ENCODE results near the gene SLC25A36. TPM values are rescaled to one million over a fixed set of nuclear protein-coding genes. Genes with fewer than 3 reads are reported as not detected.

SLC25A36 gene
- total RNA-seq, 1 experiment from 2014 or later: 76.5 TPM

DNA sequence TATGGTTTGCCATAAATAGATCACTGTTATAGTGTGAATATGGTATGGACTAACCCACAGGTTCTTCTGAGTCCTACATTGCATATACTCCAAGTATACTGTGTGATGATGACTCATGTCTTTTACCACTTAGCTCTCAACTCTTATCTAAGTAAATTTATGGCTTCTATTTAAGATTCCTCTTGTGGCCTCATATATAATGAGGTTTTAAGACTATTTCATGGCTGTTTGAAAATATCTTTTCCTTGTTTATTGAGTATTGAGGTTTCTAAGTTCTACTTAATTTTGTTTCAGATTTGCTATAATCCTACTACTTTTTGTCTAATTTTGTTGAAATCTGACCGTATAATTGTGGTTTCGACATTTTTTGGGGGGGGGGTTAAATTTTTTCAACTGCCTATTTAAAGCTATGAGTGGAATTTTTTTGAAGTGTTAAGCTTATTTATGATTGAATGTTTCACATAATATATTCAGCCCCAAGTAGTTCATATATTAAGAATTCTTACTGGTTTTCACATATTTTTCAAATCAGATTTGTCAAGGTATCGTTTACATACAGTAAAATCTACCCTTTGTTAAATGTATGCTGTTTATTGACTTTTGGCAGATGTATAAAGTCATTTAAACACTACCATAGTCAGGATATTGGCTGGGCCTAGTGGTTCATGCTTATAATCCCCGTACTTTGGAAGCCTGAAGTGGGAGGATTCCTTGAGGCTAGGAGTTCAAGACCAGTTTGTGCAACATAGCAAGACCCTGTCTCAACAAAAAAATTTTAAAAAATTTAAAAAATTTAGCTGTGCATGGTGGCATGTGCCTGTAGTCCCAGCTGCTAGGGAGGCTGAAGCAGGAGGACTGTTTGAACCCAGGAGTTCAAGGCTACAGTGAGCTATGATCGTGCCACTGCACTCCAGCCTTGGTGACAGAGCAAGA lies 11.7 kb downstream of the SLC25A36 start:
- Histone ChIP-seq H3K4me2 (no peak overlapping the region), H3K36me3 (ENCODE audit: low read depth) (peaks cover 6% of the 10 kb centered on the region; the same call in 1 of the 2 replicates), H3K4me3 (no peak overlapping the region), H3K9me3 (ENCODE audit: insufficient read depth, low read depth) (no peaks in the 10 kb centered on the region), H3K4me1 (replicated peaks; ENCODE audit: insufficient read depth) (peaks cover 29% of the 10 kb centered on the region), H3F3A (ENCODE audit: insufficient read depth, low read depth) (no peaks in the 10 kb centered on the region; the same call in none of the 2 replicates), H3K79me2 (ENCODE audit: low read depth) (peaks cover 95% of the 10 kb centered on the region), H3K9me2 (ENCODE audit: insufficient read depth) (no peaks in the 10 kb centered on the region), H2AFZ (no peak overlapping the region), H3K27me3 (ENCODE audit: insufficient read depth, low read depth) (no peaks in the 10 kb centered on the region), H3K27ac (peak overlapping the region; percentile 22), H4K20me1 (ENCODE audit: insufficient read depth) (peaks cover 29% of the 10 kb centered on the region)
- POLR2A ChIA-PET (ENCODE audit: unreplicated experiment): no interaction called here
- intact Hi-C loops (cut with micrococcal nuclease; ENCODE audit: unreplicated experiment): no loop called here
- no TSS peak for BruUV-seq (replicated peaks)
- CTCF ChIA-PET: interaction anchor here (0.6 kb wide), 1 partner anchor 1193 kb away, joined by 14 read pairs; no protein-coding TSS in a partner anchor
- DNase-seq: peak in 1 of 2 experiments; percentile 59
- TF ChIP-seq, protein P1, sequence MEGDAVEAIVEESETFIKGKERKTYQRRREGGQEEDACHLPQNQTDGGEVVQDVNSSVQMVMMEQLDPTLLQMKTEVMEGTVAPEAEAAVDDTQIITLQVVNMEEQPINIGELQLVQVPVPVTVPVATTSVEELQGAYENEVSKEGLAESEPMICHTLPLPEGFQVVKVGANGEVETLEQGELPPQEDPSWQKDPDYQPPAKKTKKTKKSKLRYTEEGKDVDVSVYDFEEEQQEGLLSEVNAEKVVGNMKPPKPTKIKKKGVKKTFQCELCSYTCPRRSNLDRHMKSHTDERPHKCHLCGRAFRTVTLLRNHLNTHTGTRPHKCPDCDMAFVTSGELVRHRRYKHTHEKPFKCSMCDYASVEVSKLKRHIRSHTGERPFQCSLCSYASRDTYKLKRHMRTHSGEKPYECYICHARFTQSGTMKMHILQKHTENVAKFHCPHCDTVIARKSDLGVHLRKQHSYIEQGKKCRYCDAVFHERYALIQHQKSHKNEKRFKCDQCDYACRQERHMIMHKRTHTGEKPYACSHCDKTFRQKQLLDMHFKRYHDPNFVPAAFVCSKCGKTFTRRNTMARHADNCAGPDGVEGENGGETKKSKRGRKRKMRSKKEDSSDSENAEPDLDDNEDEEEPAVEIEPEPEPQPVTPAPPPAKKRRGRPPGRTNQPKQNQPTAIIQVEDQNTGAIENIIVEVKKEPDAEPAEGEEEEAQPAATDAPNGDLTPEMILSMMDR (conservative IDR thresholded peaks at IDR 0.05): no peak
- no peak for TF ChIP-seq EZH2 (IDR thresholded peaks at IDR 0.05; ENCODE audit: low read depth)

DNA sequence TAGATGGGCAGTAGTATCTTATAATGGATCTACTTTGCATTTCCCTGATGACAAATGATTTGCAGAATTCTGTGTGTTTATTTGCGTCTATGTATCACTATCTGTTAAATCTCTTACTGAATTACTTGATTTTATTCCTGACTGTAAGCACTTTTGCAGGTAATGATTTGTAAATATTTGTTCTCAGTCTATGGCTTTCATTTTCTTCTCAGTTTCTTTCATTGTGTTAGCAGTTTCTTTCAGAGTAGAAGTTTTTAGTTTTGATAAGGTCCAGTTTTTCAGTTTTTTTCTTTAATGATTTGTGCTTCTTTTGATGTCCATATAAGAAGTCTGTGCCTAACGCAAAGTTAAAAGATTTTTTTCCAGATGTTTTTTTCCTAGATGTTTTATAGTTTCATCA lies 12.9 kb downstream of the SLC25A36 start:
- Histone ChIP-seq H3K9me2 (ENCODE audit: insufficient read depth) (no peaks in the 10 kb centered on the region), H3K4me1 (replicated peaks; ENCODE audit: insufficient read depth) (peaks cover 29% of the 10 kb centered on the region), H3K79me2 (ENCODE audit: low read depth) (peaks cover 84% of the 10 kb centered on the region), H3K4me2 (no peak overlapping the region), H3K27me3 (ENCODE audit: insufficient read depth, low read depth) (no peaks in the 10 kb centered on the region), H3K27ac (no peak overlapping the region), H3K4me3 (no peak overlapping the region), H3K36me3 (ENCODE audit: low read depth) (peaks cover 6% of the 10 kb centered on the region; the same call in 1 of the 2 replicates), H4K20me1 (ENCODE audit: insufficient read depth) (peaks cover 27% of the 10 kb centered on the region), H3K9me3 (ENCODE audit: insufficient read depth, low read depth) (no peaks in the 10 kb centered on the region), H2AFZ (no peak overlapping the region), H3F3A (ENCODE audit: insufficient read depth, low read depth) (peaks cover 6% of the 10 kb centered on the region)
- BruUV-seq (replicated peaks): no TSS peak
- no peak for DNase-seq
- TF ChIP-seq, protein P1 (conservative IDR thresholded peaks at IDR 0.05): no peak
- CTCF ChIA-PET: no interaction called here
- POLR2A ChIA-PET (ENCODE audit: unreplicated experiment): no interaction called here
- intact Hi-C loops (cut with micrococcal nuclease; ENCODE audit: unreplicated experiment): no loop called here

DNA sequence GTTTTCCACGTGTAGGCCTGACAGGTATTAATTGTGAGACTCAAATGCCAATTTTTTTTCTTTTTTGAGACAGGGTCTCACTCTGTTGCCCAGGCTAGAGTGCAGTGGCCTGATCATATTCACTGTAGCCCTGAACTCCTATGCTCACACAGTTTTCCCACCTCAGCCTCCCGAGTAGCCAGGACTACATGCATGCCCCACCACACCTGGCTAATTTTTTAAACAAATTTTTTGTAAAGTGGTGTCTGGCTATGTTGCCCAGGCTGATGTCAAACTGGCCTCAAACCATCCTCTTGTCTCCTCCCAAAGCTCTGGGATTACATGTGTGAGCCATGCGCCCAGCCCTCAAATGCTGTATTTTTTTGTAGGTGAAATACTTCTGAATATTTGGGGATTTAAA lies 14.0 kb downstream of the SLC25A36 start:
- intact Hi-C loops (cut with micrococcal nuclease; ENCODE audit: unreplicated experiment): no loop called here
- CTCF ChIA-PET: interaction anchor here (0.7 kb wide), 1 partner anchor 1832 kb away, joined by 16 read pairs; no protein-coding TSS in a partner anchor
- H3K4me2 ChIP-seq: no peak overlapping the region
- peaks cover 7% of the 10 kb centered on the region for H3F3A ChIP-seq (ENCODE audit: insufficient read depth, low read depth)
- H3K9me3 ChIP-seq (ENCODE audit: insufficient read depth, low read depth): no peaks in the 10 kb centered on the region
- H3K36me3 ChIP-seq (ENCODE audit: low read depth): peaks cover 9% of the 10 kb centered on the region; the same call in 1 of the 2 replicates
- POLR2A ChIA-PET (ENCODE audit: unreplicated experiment): no interaction called here
- no peaks in the 10 kb centered on the region for H3K27me3 ChIP-seq (ENCODE audit: insufficient read depth, low read depth)
- no peak overlapping the region for H3K4me3 ChIP-seq
- peak overlapping the region; percentile 65; the same call in 1 of the 2 replicates for H3K27ac ChIP-seq
- no TSS peak for BruUV-seq (replicated peaks)
- peaks cover 29% of the 10 kb centered on the region for H3K4me1 ChIP-seq (replicated peaks; ENCODE audit: insufficient read depth)
- H3K79me2 ChIP-seq (ENCODE audit: low read depth): peaks cover 74% of the 10 kb centered on the region
- DNase-seq: no peak
- no peaks in the 10 kb centered on the region for H3K9me2 ChIP-seq (ENCODE audit: insufficient read depth)
- TF ChIP-seq EZH2 (IDR thresholded peaks at IDR 0.05; ENCODE audit: low read depth): no peak
- TF ChIP-seq, protein P1 (conservative IDR thresholded peaks at IDR 0.05): no peak
- H4K20me1 ChIP-seq (ENCODE audit: insufficient read depth): peaks cover 24% of the 10 kb centered on the region
- no peak overlapping the region for H2AFZ ChIP-seq

All from PC-9 (cell line).